Stimulated activated CD4-positive, alpha-beta T cell treated with anti-CD3 and anti-CD28 coated beads, Interleukin-15, amount 100 ng/mL, for 24 hours (primary cell): ENCODE measurements around the gene PHB1.
"Not testable (repeated sequence)": the region's sequence is repeated elsewhere in the genome, so short reads cannot be mapped to it uniquely, and the experiment has no call there.

Experiments
- DNase-seq: peaks from one replicate; pipeline ENCODE4 v3.0.0-alpha.2; 2020

The PHB1 gene

DNA sequence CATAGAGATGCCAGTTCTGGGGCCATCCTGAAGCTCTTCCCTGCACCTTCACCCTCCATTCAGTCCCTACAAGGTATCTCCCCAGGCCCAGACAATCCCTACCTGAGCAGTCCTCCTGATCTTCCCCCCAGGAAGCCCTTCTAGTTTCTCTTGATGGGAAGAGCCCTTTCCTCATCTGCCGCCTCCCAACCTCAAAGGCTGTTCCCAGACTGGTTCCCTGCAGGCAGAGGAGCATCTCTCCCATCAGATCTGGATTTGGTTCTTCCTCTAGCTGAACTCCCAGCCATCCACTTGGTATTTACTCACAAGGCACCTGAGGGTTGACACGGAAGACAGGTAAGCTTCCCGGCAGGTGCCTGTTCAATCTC, 24.6 kb upstream of the PHB1 start:
- DNase-seq, result no peak

DNA sequence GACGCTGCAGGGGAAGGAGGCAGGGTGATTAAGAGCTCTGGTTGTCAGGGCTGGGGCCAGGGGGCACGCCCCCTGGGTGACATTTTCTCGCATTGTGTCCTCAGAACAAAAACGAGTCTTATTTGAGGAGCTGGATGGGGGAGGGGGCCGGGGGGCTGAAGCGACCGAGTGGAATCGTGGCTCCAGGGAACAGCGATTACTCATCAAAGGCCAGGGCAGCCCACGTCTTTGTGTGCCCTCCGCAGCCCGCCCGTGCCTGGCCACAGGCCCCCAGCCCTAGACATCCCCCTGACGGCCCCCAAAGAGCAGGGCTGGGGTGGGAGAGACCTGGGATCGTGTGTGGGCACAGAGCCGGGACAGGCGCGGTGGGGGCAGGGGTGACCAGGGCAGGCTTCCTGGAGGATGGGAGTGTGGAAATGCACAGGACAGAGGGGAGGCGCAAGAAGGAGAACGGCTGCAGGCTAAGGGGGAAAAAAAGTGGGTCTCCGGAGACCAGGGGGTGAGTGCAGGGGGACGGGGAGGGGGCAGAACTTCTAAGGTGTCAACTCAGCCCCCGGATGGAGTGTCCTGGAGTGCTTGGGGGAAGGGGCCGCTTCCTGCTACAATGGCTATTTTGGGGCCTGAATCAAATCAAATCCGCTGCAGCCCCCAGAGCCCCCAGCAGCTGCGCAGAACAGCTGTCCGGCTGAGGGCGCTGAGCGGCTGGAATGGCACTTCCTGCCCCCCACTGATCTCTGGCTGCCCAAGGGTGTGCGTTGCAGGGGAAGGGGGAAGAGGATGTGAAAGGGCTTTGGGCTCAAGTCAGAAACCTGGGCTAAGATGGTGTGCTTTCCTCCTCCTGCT, 24.0 kb upstream of the PHB1 start:
- DNase-seq, result no peak

DNA sequence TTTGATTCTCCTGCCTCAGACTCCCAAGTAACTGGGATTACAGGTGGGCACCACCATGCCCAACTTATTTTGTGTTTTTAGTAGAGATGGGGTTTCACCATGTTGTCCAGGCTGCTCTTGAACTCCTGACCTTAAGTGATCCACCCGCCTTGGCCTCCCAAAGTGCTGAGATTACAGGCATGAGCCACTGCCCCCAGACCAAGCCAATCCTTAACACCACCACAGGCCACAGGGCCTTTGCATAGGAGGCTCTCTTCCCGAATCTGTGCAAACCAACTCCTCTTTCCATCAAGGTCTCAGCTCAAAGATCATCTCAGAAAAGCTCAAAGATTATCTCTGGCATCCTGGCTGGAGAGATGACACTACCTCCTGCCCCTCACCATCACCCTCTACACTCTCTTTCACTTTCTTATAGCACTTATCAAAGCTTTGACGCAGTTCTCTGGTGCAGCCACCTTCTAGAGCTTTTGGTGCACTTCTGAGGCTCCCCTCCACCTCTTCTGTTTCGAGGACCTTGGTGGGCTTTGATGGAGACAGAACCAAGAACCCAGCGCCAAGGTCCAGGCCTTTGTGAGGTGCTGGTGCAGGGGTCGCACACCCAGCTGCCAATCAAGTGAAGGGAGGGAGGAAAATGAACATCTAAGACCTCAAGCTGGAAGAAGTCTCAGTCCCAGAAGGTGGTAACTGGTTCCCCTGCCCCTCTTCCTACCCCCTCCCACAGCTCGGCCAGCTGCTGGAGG, 23.2 kb upstream of the PHB1 start:
- DNase-seq, result no peak

DNA sequence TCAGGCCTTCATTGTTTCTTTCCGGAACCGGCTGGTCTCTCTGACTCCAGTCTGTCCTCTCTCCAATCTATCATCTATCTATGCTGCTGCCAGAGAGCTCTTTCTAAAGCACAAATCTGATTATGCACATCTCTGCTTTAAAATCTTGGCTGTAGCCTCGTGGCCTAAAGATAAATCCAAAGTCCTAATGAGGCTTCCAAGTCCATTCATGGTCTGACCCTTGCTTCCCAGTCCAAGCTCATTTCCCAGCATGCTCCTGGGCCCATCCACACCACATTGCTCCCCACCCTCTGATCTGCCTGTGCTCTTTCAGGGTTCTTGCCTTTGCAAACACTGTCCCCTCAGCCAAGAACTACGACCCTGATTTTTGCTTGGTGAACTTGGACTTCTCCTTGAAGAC, 21.5 kb upstream of the PHB1 start:
- DNase-seq, result no peak

DNA sequence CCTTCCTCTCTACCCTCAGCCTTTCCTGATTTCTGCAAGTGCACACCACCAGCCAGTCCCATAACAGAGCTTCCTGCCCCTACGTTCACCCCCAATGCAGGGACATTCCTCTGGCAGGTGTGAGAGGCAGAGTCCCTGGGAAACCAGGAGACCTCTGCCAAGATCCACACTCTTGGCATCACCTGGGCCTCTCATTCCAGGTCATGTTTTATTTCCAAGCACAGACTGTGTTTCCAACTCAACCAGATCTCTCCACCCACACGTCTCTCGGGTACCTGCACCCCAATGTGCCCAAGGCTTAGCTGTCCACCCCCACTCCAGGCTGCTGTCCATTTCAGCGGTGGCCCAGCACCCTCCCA, 21.0 kb upstream of the PHB1 start:
- no peak for DNase-seq

DNA sequence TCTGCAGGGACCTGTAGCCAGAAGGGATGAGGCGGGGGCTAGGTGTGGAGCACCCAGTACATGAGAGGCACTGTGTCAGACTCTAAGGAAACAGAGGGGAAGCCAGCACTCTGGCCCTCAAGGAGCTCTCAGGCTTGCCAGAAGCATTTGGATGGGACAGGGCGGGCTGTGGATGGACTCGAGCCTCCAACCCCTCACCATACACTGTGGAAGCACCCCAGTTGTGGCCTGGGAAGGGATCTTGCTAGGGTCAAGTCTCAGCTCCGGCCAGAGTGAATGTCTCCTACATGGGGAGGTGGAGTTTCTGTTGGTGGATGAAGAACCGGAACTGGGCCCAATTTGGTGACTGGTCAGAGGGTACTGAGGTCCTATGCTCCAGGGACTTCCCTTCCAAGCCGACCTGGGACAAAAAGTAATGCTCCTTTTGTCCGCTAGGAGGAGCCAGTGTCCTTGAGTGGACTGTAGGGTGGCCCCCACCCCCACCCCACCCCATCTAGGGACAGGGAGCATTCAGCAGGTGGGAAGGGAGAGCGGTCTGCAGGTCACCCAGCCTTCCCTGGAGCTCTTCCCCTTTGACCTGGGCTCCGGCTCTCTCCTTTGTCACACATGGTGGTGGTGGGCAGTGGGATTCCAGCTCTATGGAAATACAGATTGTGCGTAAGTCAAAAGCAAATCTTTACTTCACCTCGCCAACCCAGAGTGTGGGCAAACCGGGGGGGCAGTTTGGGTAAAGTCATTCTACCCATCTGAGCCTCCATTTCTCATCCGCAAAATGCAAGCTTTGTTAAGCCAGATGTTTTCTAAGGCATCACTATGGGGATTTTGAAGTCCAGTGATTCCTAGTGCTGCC, 20.4 kb upstream of the PHB1 start:
- peak; percentile 59 for DNase-seq

DNA sequence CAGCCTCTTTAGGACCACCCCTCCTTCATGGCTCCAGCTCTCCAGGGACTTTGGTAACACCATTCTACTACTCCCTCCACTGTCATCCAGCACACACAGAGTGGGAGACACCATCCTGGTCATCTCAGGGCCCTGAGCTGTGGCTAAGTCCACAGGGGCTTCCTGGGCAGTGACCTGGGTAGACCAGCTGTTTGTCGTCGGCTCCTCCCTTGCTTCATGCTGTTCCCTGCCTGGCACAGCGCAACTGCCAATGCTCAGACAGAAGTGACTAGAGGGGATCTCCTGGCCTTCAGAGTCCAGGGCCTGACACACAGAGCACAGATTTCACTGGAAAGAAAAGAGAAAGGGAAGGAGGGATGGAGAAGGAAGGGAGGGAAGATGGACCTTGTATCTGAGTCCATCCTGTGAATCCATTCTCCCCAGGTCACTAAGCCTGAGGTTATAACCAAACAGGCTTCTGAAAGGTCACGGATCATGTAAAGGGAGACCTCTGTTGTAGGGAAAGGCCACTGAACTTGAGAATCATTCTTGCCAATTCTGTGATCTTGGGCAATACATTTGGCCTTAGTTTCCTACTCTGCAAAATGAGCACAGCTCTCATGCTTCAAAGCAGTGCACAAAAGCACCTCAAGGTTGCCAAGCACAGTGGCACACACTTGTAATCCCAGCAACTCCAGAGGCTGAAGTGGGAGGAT, 18.5 kb upstream of the PHB1 start:
- no peak for DNase-seq

DNA sequence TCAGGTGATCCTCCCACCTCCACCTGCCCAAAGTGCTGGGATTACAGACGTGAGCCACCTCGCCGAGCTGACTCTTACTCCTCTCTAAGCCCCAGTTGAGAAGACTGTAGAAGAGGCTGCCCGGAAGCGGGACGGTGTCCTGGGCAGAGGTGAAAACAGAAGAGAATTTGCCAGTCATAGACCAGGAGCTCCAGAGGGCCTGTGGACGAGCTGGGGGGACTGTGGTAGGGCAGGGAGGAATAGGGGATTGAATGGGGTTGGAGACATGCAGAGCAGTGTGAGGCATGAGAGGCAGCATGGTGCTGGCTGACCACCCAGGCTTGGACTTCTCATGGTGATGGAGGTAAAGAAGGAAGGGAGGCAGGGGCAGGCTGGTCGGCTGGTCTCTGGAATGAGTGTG, 17.1 kb upstream of the PHB1 start:
- DNase-seq, result no peak

DNA sequence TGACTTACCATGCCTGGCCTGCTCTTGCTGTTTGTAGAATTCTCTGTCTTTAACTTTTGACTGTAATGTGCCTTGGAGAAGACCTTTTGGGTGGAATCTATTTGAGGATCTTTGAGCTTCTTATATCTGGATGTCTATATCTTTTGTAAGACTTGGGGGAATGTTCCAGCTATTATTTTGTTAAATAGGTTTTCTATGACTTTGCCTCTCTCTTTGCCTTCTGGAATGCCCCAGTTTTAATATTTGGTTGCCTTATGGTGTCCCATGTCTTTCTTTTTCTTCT, 10.3 kb upstream of the PHB1 start:
- no peak for DNase-seq

DNA sequence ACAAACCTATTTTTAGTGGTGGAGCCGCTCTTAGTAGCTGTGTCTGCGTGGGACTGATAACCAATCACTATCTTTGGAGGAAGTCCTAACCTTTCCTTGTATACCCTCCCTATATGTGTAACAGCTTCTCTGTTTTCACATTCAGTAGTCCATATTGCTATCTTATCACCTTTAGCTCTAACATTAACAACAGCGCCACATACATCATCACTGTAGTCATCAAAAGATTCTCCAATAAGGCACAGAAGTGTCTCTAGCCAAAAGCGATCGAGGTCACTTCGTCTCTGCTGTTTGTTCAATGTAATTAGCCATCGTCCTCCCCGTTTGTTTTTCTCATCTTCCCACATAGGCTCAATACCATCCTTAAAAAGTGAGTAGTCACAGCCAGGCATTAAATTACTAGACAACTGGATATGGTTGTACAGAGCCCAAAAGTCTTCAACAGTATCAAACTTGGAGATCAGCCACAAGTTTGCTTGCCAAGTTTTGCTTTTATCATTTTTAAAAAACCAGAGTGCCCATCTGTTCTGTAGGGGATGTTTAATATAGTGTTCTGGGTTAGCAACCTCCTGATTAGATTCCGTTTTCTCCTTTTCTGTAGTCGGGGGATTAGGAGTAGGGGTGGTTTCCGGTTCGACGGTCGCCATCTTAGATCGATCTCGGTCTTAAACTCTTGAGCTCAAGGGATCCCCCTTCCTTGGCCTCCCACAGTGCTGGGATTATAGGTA, 9.8 kb upstream of the PHB1 start:
- not testable (repeated sequence) for DNase-seq

DNA sequence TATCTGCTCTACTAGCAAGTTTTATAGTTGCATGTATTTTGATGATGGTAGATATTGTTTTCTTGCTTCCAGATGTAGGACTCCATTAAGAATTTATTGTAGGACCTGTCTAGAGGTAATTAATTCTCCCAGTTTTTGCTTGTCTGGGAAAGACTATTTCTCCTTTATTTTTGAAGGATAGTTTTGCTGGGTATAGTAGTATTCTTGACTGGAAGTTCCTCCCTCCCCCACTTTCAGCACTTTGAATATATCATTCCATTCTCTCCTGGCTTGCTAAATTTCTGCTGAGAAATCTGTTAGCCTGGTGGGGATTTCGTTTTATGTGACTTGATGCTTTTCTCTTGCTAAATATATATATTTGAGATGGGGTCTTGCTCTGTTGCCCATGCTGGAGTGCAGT, 8.0 kb upstream of the PHB1 start:
- DNase-seq, result no peak

DNA sequence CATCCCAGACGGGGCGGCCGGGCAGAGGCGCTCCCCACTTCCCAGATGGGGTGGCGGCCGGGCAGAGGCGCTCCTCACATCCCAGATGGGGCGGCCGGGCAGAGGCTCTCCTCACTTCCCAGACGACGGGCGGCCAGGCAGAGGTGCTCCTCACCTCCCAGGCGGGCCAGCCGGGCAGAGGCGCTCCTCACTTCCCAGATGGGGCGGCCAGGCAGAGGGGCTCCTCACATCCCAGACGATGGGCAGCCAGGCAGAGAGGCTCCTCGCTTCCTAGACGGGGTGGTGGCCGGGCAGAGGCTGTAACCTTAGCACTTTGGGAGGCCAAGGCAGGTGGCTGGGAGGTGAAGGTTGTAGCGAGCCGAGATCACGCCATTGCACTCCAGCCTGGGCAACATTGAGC, 5.1 kb upstream of the PHB1 start:
- DNase-seq, result not testable (repeated sequence)

DNA sequence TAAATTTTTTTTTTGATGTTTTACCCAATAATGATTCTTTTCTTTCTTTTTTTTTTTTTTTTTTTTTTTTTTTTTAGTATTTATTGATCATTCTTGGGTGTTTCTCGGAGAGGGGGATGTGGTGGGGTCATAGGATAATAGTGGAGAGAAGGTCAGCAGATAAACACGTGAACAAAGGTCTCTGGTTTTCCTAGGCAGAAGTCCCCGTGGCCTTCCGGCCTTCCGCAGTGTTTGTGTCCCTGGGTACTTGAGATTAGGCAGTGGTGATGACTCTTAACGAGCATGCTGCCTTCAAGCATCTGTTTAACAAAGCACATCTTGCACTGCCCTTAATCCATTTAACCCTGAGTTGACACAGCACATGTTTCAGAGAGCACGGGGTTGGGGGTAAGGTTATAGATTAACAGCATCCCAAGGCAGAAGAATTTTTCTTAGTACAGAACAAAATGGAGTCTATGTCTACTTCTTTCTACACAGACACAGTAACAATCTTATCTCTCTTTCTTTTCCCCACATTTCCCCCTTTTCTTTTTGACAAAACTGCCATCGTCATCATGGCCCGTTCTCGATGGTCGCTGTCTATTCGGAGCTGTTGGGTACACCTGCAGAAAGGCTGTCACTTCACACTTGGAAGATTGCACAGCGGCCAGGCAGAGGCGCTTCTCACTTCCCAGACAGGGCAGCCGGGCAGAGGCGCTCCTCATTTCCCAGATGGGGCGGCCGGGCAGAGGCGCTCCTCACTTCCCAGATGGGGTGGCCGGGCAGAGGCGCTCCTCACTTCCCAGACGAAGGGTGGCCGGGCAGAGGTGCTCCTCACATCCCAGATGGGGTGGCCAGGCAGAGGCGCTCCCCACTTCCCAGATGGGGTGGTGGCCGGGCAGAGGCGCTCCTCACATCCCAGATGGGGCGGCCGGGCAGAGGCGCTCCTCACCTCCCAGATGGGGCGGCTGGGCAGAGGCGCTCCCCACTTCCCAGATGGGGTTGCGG, 4.4 kb upstream of the PHB1 start:
- DNase-seq, result not testable (repeated sequence)

DNA sequence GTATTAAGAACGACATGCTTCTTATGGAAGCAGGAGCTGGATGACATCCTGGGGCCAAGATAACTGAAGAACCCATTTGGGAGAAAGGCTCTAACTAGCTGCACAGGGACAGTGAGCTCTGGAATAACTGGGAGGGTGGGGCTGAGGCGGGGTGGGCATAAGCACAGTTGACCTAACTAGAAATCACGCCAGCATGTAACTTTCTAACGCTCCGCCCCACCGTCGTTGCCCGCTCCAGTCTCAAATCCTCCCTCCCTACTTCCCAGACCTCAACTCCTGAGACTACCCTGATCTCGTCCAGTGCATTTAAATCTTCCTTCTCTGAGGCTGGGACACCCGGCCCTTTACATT, 436 bp downstream of the PHB1 start:
- DNase-seq, result no peak

DNA sequence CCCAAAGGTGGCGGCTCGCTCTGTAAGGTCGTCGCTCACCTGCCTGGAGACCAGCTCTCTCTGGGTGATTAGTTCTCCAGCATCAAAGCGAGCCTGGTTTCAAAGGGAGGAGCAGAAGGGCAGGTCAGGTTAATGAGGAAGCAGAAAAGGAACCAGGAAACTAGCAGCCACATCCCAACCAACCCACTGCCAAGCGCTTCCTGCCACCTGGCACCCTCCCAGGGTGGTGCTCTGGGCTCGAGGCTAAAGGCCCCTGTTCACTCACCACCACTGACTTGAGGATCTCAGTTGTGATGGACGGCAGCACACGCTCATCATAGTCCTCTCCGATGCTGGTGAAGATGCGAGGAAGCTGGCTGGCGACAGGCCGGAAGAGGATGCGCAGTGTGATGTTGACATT, 5.6 kb downstream of the PHB1 start:
- DNase-seq, result no peak

DNA sequence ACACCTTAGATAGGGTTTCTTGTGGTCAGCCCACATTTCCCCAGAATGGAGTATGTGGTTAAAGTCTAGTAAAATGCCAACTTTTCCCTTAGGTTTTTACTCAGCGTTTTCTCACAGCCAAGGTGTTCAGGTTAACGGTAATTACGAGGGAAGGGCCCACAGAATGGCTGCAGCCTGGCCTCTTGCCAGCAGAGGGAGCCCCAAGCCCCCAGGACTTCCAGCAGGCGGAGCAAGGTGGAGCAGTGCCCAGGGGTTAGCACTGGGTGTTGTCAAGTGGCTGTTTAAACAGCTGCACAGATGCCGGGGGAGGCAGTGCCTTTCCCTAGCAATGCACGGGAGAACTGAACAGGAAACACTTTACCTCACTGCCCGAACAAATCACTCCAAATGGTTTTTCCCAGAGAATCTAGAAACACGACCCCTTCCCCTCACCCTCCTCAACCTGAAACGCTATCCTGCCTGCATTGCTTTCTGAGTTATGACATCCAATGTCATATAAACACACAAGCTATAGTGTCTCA, 6.6 kb downstream of the PHB1 start:
- peak; percentile 90 for DNase-seq

DNA sequence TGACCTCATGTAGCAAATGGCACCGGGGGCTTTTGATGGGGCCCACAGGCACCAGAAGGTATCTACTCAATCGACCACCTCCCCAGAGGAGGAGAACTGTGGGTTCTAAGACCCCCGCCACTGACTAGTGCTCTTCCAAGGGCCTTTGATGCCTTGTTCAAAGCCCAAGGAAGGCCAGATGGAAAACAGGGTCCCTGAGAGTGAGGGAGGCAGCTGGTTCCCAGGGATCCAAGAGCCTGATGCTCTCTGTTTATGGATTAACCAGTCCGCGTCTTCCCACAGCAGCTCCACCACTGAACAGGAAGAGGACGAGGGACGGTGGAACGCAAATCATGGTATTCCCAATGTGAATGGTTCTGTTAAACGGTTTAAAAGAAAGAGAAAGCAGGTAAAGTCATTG, 7.6 kb downstream of the PHB1 start:
- DNase-seq, result no peak

DNA sequence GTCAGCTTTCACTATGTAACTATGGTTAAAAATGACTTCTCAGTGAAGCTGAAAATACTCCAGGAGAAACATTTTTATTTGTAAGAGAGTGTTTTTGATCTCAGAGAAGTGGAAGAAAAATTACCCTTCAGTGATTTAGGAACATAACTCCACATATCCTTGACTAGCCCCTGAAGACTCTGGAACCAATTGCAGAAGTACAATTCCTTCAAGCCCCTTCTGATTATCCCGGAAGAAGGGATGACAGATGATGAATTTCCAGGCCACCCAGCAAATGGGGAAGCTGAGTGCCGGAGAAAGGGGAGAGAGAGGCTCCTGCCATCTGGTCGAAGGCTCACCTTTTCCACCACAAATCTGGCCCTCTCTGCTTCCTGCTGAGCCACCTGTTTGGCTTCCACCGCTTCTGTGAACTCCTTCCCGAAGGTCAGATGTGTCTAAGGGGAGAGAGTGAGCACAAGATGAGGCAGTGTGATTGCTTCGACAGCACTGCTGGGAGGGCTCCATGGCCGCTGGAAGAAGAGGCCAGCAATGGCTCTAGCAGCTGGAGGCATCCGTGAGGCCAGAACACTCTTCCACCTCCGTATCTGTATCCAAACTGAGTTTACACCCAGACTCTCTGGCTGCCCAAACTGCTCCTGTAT, 8.1 kb downstream of the PHB1 start:
- no peak for DNase-seq

DNA sequence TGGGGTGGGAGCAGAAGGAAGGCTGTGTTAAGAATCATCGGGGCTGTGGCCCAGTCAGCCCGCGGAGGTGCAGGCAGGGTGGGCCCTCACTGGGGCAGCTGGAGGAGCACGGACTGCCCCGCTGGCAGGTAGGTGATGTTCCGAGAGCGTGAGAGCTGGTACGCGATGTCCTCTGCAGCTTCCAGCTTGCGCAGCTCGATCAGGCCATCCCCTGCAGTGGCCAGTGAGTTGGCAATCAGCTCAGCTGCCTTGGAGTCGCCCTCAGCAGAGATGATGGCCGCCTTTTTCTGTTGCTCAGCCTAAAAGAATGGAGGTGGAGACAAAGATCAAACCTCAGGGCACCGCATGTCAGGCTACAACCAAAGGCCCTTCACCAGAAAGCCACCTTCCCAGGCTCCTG, 9.8 kb downstream of the PHB1 start:
- no peak for DNase-seq

DNA sequence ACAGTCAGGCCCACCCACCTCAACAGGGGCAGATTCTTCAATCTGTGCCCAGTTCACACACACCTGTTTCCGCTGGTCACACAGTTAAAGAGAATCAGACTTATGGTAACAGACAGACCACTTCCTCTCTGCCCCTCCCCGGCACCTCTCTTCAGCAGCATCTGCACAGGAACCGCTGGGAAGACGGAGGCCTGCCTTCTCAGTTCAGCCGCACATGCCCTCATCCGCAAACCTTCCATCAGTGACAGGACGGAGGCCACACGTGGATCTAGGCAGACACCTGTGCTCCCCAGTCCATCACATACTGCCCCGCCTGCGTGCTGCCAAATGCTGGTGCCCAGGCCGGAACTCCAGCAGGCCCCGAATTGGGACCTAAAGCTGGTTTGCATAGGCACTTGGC, 10.3 kb downstream of the PHB1 start:
- DNase-seq, result no peak
